Activated CD4-positive, alpha-beta T cell treated with anti-CD3 and anti-CD28 coated beads, Interleukin-2, amount 10 ng/mL, durations not matched to agents 7 days and 5 days (primary cell): Measurements from ENCODE around the gene PLPPR2. TPM values are rescaled to one million over a fixed set of nuclear protein-coding genes. Genes with fewer than 3 reads are reported as not detected.
A peak's percentile ranks its signal among the peaks of the same experiment; 100 is the strongest.
"Not testable (repeated sequence)": the region's sequence is repeated elsewhere in the genome, so short reads cannot be mapped to it uniquely, and the experiment has no call there.

Experiments used
- CTCF ChIA-PET: fragments of 350-600 bp; sonication (Branson Sonifier 250); formaldehyde crosslinking; loops from one replicate; lab custom pipeline; 2021; ENCODE audit warnings: antibody characterized with exemption; lab: Charles Lee
- POLR2A ChIA-PET: fragments of 350-600 bp; sonication (Branson Sonifier 250); formaldehyde crosslinking; loops from one replicate; lab custom pipeline; 2021; ENCODE audit warnings: antibody characterized with exemption; lab: Charles Lee
- DNase-seq: peaks from one replicate; pipeline ENCODE4 v3.0.0-alpha.2; 2020
- H3K27ac Mint-ChIP-seq: one replicate; pipeline ENCODE4 v1.8.0; 2021; ENCODE audit warnings: mild to moderate bottlenecking, moderate library complexity, mixed read lengths
- H3K27me3 Mint-ChIP-seq: one replicate; pipeline ENCODE4 v1.8.0; 2021; ENCODE audit warnings: mixed read lengths
- H3K36me3 Mint-ChIP-seq: one replicate; pipeline ENCODE4 v1.8.0; 2021; ENCODE audit warnings: low read depth, mixed read lengths
- H3K4me1 Mint-ChIP-seq: one replicate; pipeline ENCODE4 v1.8.0; 2021; ENCODE audit warnings: mixed read lengths
- H3K4me3 Mint-ChIP-seq: one replicate; pipeline ENCODE4 v1.8.0; 2021; ENCODE audit warnings: mild to moderate bottlenecking, moderate library complexity, mixed read lengths
- H3K9me3 Mint-ChIP-seq: one replicate; pipeline ENCODE4 v1.8.0; 2021; ENCODE audit warnings: mixed read lengths
- total RNA-seq, 2 experiments: library from RNA; stranded (reverse); gene quantifications; one replicate each; pipeline ENCODE4 v1.2.3, GENCODE V29; 2021

PLPPR2 gene
- total RNA-seq, result 1 to 10 TPM; 1.3 to 1.9 TPM

GRCh38 chr19:11355160-11356073 is at the start of gene PLPPR2:
Gene PLPPR2, plus strand, starts transcription at chr19:11355432. Its CDS starts 2,242 bp downstream, at chr19:11357674.
- ChIA-PET POLR2A (interaction anchor here (0.5 kb wide), 1 partner anchor 161 kb away, joined by 3 read pairs; no protein-coding TSS in a partner anchor), CTCF (no interaction called here)
- H3K4me3 Mint-ChIP-seq, result peak within 1 kb of the TSS; percentile 2
- DNase-seq, result peak; percentile 83
- H3K27ac Mint-ChIP-seq, result no peak within 1 kb of the TSS
- peaks cover 8% of the 10 kb centered on the region for H3K4me1 Mint-ChIP-seq
- no peaks in the 10 kb centered on the region for H3K9me3 Mint-ChIP-seq
- no peaks in the 10 kb centered on the region for H3K36me3 Mint-ChIP-seq
- peaks cover 9% of the 10 kb centered on the region for H3K27me3 Mint-ChIP-seq

GRCh38 chr19:11306337-11306736 is 48.9 kb upstream of the PLPPR2 start:
- no peak overlapping the region for H3K4me3 Mint-ChIP-seq
- no peak for DNase-seq
- H3K4me1 Mint-ChIP-seq, result no peaks in the 10 kb centered on the region
- H3K36me3 Mint-ChIP-seq, result no peaks in the 10 kb centered on the region
- H3K9me3 Mint-ChIP-seq, result no peaks in the 10 kb centered on the region
- ChIA-PET POLR2A (interaction anchor here (0.5 kb wide), 1 partner anchor 17 kb away, joined by 5 read pairs; no protein-coding TSS in a partner anchor), CTCF (interaction anchor here (1.4 kb wide), 1 partner anchor 176 kb away, joined by 6 read pairs; no protein-coding TSS in a partner anchor)
- H3K27ac Mint-ChIP-seq, result no peak overlapping the region
- H3K27me3 Mint-ChIP-seq, result no peaks in the 10 kb centered on the region

GRCh38 chr19:11320278-11320995 is 34.8 kb upstream of the PLPPR2 start:
- Mint-ChIP-seq H3K27me3 (peaks cover 17% of the 10 kb centered on the region), H3K4me1 (peaks cover 17% of the 10 kb centered on the region)
- H3K4me3 Mint-ChIP-seq, H3K9me3 Mint-ChIP-seq, DNase-seq, H3K36me3 Mint-ChIP-seq, POLR2A ChIA-PET, H3K27ac Mint-ChIP-seq: not testable (repeated sequence)
- CTCF ChIA-PET, result interaction anchor here (0.9 kb wide), 1 partner anchor 12 kb away, joined by 3 read pairs; no protein-coding TSS in a partner anchor

DNA sequence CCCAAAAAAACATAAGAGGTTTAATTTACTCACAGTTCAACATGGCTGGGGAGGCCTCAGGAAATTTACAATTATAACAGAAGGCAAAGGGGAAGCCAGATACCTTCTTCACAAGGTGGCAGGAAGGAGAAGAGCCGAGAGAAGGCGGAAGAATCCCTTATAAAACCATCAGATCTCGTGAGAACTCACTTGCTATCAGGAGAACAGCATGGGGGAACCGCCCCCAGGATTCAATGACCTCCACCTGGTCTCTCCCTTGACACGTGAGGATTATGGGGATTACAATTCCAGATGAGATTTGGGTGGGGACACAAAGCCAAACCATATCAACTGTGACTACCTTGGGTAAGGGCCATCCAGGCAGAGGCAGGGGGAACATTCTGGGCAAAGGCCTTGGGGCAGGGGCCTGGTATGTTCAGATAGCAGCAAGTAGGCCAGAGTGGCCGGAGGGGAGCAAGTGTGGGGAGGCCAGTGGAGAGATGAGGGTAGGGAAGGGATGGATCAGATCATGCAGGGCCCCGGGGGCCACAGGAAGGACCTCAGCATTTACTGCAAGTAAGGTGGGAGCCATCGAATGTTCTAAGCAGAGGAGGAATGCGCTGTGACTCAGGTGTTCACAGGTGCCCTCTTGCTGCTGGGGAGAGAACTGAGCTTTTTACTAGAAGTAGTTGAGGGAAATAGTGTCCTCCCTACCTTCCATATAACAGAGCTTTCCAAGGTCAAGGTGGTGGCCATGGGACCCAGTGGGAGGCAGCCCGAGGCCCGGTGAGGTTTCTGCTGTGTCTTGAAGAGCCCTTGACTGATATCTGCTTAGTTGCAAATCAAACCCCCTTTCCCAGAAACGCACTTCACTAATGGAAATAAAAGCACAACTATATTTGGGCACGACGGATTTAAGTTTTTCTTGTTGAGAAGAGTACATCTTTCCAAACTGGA is 33.8 kb upstream of the PLPPR2 start:
- Mint-ChIP-seq H3K36me3 (peaks cover 2% of the 10 kb centered on the region), H3K27me3 (peaks cover 17% of the 10 kb centered on the region), H3K27ac (peak overlapping the region; percentile 20), H3K4me3 (no peak overlapping the region), H3K9me3 (no peaks in the 10 kb centered on the region), H3K4me1 (peaks cover 17% of the 10 kb centered on the region)
- CTCF ChIA-PET, result interaction anchor here (0.9 to 1.3 kb wide), 2 partner anchors 11 to 24 kb away, joined by 3 to 4 read pairs; no protein-coding TSS in a partner anchor
- no peak for DNase-seq
- POLR2A ChIA-PET, result no interaction called here

GRCh38 chr19:11322269-11323024 is 32.8 kb upstream of the PLPPR2 start:
- no peak overlapping the region for H3K4me3 Mint-ChIP-seq
- DNase-seq, result no peak
- peaks cover 15% of the 10 kb centered on the region for H3K27me3 Mint-ChIP-seq
- POLR2A ChIA-PET, result no interaction called here
- H3K4me1 Mint-ChIP-seq, result peaks cover 17% of the 10 kb centered on the region
- no peak overlapping the region for H3K27ac Mint-ChIP-seq
- no peaks in the 10 kb centered on the region for H3K9me3 Mint-ChIP-seq
- H3K36me3 Mint-ChIP-seq, result peaks cover 2% of the 10 kb centered on the region
- CTCF ChIA-PET, result interaction anchor here (0.6 to 1.7 kb wide), 9 partner anchors 10 to 386 kb away, joined by 3 to 4 read pairs (median 3); partner anchors contain the start of genes ODAD3 and PRKCSH

- H3K9me3 Mint-ChIP-seq, result no peaks in the 10 kb centered on the region
- peaks cover 9% of the 10 kb centered on the region for H3K27me3 Mint-ChIP-seq
- ChIA-PET POLR2A (interaction anchor here (0.6 to 1.0 kb wide), 2 partner anchors 17 to 22 kb away, joined by 4 to 5 read pairs; partner anchors contain the start of gene TMEM205), CTCF (interaction anchor here (0.7 to 2.1 kb wide), 6 partner anchors 9 to 159 kb away, joined by 3 to 5 read pairs (median 3); partner anchors contain the start of gene PRKCSH)
- H3K4me1 Mint-ChIP-seq, result peaks cover 17% of the 10 kb centered on the region
- H3K36me3 Mint-ChIP-seq, result peaks cover 2% of the 10 kb centered on the region
- no peak for DNase-seq
- H3K4me3 Mint-ChIP-seq, result peak overlapping the region; percentile 55
- peak overlapping the region; percentile 88 for H3K27ac Mint-ChIP-seq
These were observed 31.6 kb upstream of the PLPPR2 start for GRCh38 chr19:11323601-11324078.

DNA sequence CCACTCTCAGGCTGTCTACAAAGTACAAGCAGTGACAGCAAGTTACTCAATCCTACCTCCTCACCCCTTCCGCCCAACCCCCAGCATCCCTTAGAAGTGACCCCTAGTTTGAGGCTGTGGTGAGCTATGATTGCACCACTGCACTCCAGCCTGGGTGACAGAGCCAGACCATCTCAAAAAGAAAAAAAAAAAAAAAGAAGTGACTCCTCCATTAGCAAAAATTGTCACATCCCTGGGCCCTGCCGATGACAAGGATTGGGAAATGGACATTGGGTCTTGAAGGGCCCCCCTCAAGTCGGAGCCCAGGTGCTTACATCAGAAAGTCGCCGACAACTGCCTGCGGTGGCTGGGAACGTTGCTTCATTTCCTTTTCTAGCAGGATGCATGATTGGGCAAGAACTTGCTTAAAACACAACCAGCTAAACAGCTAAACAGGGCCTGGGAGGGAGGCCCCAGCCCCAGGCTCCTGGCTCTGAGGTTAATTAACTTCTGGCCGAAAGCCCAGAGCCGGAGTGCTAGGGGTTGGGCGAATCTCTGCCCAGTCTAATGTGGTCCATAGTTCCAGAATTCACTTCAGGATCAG is 31.1 kb upstream of the PLPPR2 start:
- POLR2A ChIA-PET, result interaction anchor here (0.7 to 1.0 kb wide), 2 partner anchors 22 to 51 kb away, joined by 3 to 4 read pairs; partner anchors contain the start of gene TMEM205
- peak overlapping the region; percentile 88 for H3K27ac Mint-ChIP-seq
- peaks cover 4% of the 10 kb centered on the region for H3K27me3 Mint-ChIP-seq
- peak overlapping the region; percentile 55 for H3K4me3 Mint-ChIP-seq
- peak; percentile 52 for DNase-seq
- H3K9me3 Mint-ChIP-seq, result no peaks in the 10 kb centered on the region
- CTCF ChIA-PET, result interaction anchor here (0.7 to 4.4 kb wide), 4 partner anchors 51 to 158 kb away, joined by 3 to 17 read pairs (median 4); partner anchors contain the start of gene PRKCSH
- peaks cover 2% of the 10 kb centered on the region for H3K36me3 Mint-ChIP-seq
- peaks cover 17% of the 10 kb centered on the region for H3K4me1 Mint-ChIP-seq

DNA sequence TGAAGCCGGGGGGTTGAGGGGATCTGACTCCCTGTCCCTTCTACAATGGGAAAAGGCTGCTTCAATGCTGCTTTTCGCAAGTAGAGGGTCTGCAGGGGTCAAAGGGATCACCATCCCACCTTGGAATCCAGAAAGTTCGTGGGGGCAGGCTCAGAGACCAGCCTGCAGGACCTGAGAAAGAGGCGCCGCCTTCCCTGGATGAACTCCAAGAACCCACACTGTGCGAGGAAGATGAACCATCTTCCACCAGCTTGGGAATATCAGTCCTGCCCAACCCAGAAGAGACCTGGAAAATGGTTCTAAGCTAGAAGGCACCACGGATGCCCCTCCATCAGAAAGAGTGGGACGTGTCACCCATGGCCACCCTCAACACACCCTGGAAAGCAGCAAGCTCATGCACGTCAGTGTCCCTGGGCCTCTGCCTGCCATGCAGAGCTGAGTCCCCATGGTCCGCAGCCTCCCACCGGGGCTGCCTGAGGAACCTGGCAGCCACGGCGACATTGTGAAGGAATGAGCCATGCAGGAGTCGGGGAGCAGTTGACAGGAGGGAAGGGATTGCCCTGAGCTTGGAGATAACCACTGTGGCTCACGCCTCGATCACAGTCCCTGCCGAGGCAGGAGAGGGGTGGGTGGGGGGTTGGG is 30.4 kb upstream of the PLPPR2 start:
- Mint-ChIP-seq H3K4me3 (no peak overlapping the region), H3K36me3 (peaks cover 2% of the 10 kb centered on the region), H3K9me3 (no peaks in the 10 kb centered on the region), H3K27ac (peak overlapping the region; percentile 88), H3K27me3 (peaks cover 4% of the 10 kb centered on the region), H3K4me1 (peaks cover 17% of the 10 kb centered on the region)
- DNase-seq, result no peak
- POLR2A ChIA-PET, result interaction anchor here (0.7 kb wide), 1 partner anchor 52 kb away, joined by 3 read pairs; no protein-coding TSS in a partner anchor
- CTCF ChIA-PET, result interaction anchor here (1.1 to 4.4 kb wide), 3 partner anchors 50 to 158 kb away, joined by 3 to 17 read pairs (median 5); partner anchors contain the start of gene SWSAP1

GRCh38 chr19:11325544-11325943 is 29.7 kb upstream of the PLPPR2 start:
- no peak overlapping the region for H3K4me3 Mint-ChIP-seq
- POLR2A ChIA-PET, result no interaction called here
- DNase-seq, result no peak
- peaks cover 4% of the 10 kb centered on the region for H3K27me3 Mint-ChIP-seq
- CTCF ChIA-PET, result interaction anchor here (1.1 to 4.4 kb wide), 2 partner anchors 49 to 56 kb away, joined by 3 to 17 read pairs; partner anchors contain the start of gene SWSAP1
- peaks cover 17% of the 10 kb centered on the region for H3K4me1 Mint-ChIP-seq
- peak overlapping the region; percentile 66 for H3K27ac Mint-ChIP-seq
- peaks cover 2% of the 10 kb centered on the region for H3K36me3 Mint-ChIP-seq
- H3K9me3 Mint-ChIP-seq, result no peaks in the 10 kb centered on the region

GRCh38 chr19:11330127-11330526 is 25.1 kb upstream of the PLPPR2 start:
- ChIA-PET POLR2A (no interaction called here), CTCF (no interaction called here)
- DNase-seq, result no peak
- Mint-ChIP-seq H3K9me3 (no peaks in the 10 kb centered on the region), H3K4me3 (no peak overlapping the region), H3K27ac (no peak overlapping the region), H3K4me1 (no peaks in the 10 kb centered on the region), H3K27me3 (no peaks in the 10 kb centered on the region), H3K36me3 (peaks cover 2% of the 10 kb centered on the region)
